Keratinocyte (primary cell): ENCODE data around the gene TXNDC2. TPM values are rescaled to one million over a fixed set of nuclear protein-coding genes. Genes with fewer than 3 reads are reported as not detected.
A peak's percentile ranks its signal among the peaks of the same experiment; 100 is the strongest.
"Not testable (repeated sequence)": the region's sequence is repeated elsewhere in the genome, so short reads cannot be mapped to it uniquely, and the experiment has no call there.

Source experiments
- DNase-seq: peaks from one replicate; pipeline ENCODE4 v3.0.0-alpha.2; 2011; ENCODE audit warnings: low read depth, missing footprints, low spot score
- FAIRE-seq: peaks from 2 replicates; lab custom pipeline; 2011; peaks lifted over from hg19 to GRCh38; lab: Jason Lieb, UNC
- H2AFZ ChIP-seq: 2 replicates; pipeline ENCODE4 v1.6.0; 2012; ENCODE audit warnings: low read length, control low read depth, inconsistent platforms; ENCODE audit not compliant: control insufficient read depth
- H3K27ac ChIP-seq: 2 replicates; pipeline ENCODE4 v1.5.1; 2011; ENCODE audit warnings: low read length; ENCODE audit not compliant: control insufficient read depth, insufficient read depth
- H3K27me3 ChIP-seq: 3 replicates; pipeline ENCODE4 v1.6.0; 2011; ENCODE audit warnings: low read length; ENCODE audit not compliant: control insufficient read depth, insufficient read depth; ENCODE audit errors: extremely low read depth
- H3K36me3 ChIP-seq, 2 experiments: 2 replicates in 1 of 2; 3 replicates in 1 of 2; pipeline ENCODE4 v1.5.1; 2011; ENCODE audit warnings: low read length in 2 of 2, mild to moderate bottlenecking in 1 of 2; ENCODE audit not compliant: control insufficient read depth in 2 of 2, insufficient read depth in 2 of 2; ENCODE audit errors: extremely low read depth in 1 of 2
- H3K4me1 ChIP-seq: 3 replicates; pipeline ENCODE4 v1.5.1; 2011; ENCODE audit warnings: low read length; ENCODE audit not compliant: control insufficient read depth, insufficient read depth; ENCODE audit errors: extremely low read depth
- H3K4me2 ChIP-seq: 3 replicates; pipeline ENCODE4 v1.6.0; 2011; ENCODE audit warnings: low read depth, low read length; ENCODE audit not compliant: control insufficient read depth, insufficient read depth; ENCODE audit errors: extremely low read depth
- H3K4me3 ChIP-seq, 3 experiments: fragments of 200-600 bp in 1 of 3; sonication (generic) in 1 of 3; 2 replicates in 2 of 3; 3 replicates in 1 of 3; pipeline ENCODE4 v1.5.1; 2011 to 2016; ENCODE audit warnings: low read length in 3 of 3, mild to moderate bottlenecking in 3 of 3, control low read depth in 2 of 3, inconsistent platforms in 1 of 3, low read depth in 1 of 3, mixed read lengths in 1 of 3, mixed run types in 1 of 3, moderate library complexity in 1 of 3; ENCODE audit not compliant: control insufficient read depth in 2 of 3, insufficient read depth in 2 of 3; ENCODE audit errors: extremely low read depth in 1 of 3
- H3K79me2 ChIP-seq: 2 replicates; pipeline ENCODE4 v1.6.0; 2012; ENCODE audit warnings: low read length; ENCODE audit not compliant: control insufficient read depth, insufficient read depth
- H3K9ac ChIP-seq: 3 replicates; pipeline ENCODE4 v1.6.0; 2011; ENCODE audit warnings: low read length; ENCODE audit not compliant: control insufficient read depth, insufficient read depth; ENCODE audit errors: extremely low read depth
- H3K9me1 ChIP-seq: 3 replicates; pipeline ENCODE4 v1.6.0; 2011; ENCODE audit warnings: low read length; ENCODE audit not compliant: control insufficient read depth, insufficient read depth; ENCODE audit errors: extremely low read depth
- H3K9me3 ChIP-seq: 2 replicates; pipeline ENCODE4 v1.5.1; 2012; ENCODE audit warnings: low read depth, low read length; ENCODE audit not compliant: control insufficient read depth
- H4K20me1 ChIP-seq: 3 replicates; pipeline ENCODE4 v1.6.0; 2011; ENCODE audit warnings: low read length; ENCODE audit not compliant: control insufficient read depth, insufficient read depth; ENCODE audit errors: extremely low read depth
- CTCF ChIP-seq, 3 experiments: IDR thresholded peaks in 1 of 3; conservative IDR thresholded peaks in 1 of 3; optimal IDR thresholded peaks in 1 of 3; 2 replicates in 2 of 3; 3 replicates in 1 of 3; pipeline versions ENCODE3 to v1.5.1; 2011; ENCODE audit warnings: low read length in 3 of 3, mild to moderate bottlenecking in 3 of 3, moderate library complexity in 2 of 3, control low read depth in 1 of 3, inconsistent platforms in 1 of 3; ENCODE audit not compliant: insufficient read depth in 2 of 3; ENCODE audit errors: extremely low read depth in 1 of 3
- EZH2 ChIP-seq: IDR thresholded peaks from one replicate; pipeline ENCODE4 v1.6.1; 2012; ENCODE audit warnings: inconsistent platforms, mild to moderate bottlenecking, low read length, moderate library complexity
- dilution Hi-C: fragments of 300-500 bp; cut with MboI; formaldehyde crosslinking; loops from one replicate; pipeline ENCODE4 v1.7.0; 2020; ENCODE audit warnings: low sequenced_read_pairs; ENCODE audit not compliant: extremely low pct_ligation_motif_present
- polyA plus RNA-seq, 5 experiments: library from polyadenylated mRNA; depleted of rRNA in 3 of 5; stranded (reverse) in 3 of 5; stranded (forward) in 1 of 5; unstranded in 1 of 5; fragments of >200 nt; gene quantifications; 1 replicate in 1 of 5; 2 replicates in 3 of 5; 3 replicates in 1 of 5; pipeline versions ENCODE4 v1.2.1 to v1.2.3, GENCODE V29; 2011 to 2012; ENCODE audit warnings: missing spikeins in 2 of 5, low read depth in 1 of 5, low replicate concordance in 1 of 5

Gene TXNDC2
- polyA plus RNA-seq, 1 donor (not counting 4 experiments of a cell fraction or from before 2014, with no cell fraction given), result not detected

GRCh38 chr18:9890957-9891356 lies 5.2 kb downstream of the TXNDC2 start:
- no peaks in the 10 kb centered on the region for H3K79me2 ChIP-seq

GRCh38 chr18:9891515-9891914 lies 5.7 kb downstream of the TXNDC2 start:
- H3K9me1 ChIP-seq, H3K36me3 ChIP-seq, DNase-seq, H3K79me2 ChIP-seq, FAIRE-seq, H4K20me1 ChIP-seq, H3K9me3 ChIP-seq, dilution Hi-C loops, H3K4me2 ChIP-seq, H3K9ac ChIP-seq, H2AFZ ChIP-seq, H3K27ac ChIP-seq, H3K27me3 ChIP-seq, H3K4me3 ChIP-seq: not testable (repeated sequence)
- peaks cover 14% of the 10 kb centered on the region for H3K4me1 ChIP-seq

More at GRCh38 chr18:9890957-9891356, 5.2 kb downstream of the TXNDC2 start:
- no peaks in the 10 kb centered on the region for H4K20me1 ChIP-seq
- no peak overlapping the region for H3K27ac ChIP-seq
- H3K36me3 ChIP-seq, result no peaks in the 10 kb centered on the region
- no peak overlapping the region for H3K9ac ChIP-seq
- H3K4me3 ChIP-seq, result no peak overlapping the region
- no peak for TF ChIP-seq CTCF (optimal IDR thresholded peaks at IDR 0.05 in 1 of 3, IDR thresholded peaks at IDR 0.05 in 1 of 3, conservative IDR thresholded peaks at IDR 0.05 in 1 of 3; ENCODE audit: extremely low read depth in 1 of 3, insufficient read depth in 2 of 3, low read length in 3 of 3)
- no peak overlapping the region for H3K4me2 ChIP-seq
- H2AFZ ChIP-seq, result no peak overlapping the region
- no peak for DNase-seq
- peaks cover 13% of the 10 kb centered on the region for H3K4me1 ChIP-seq
- dilution Hi-C loops, result no loop called here
- no peaks in the 10 kb centered on the region for H3K27me3 ChIP-seq
- H3K9me1 ChIP-seq, result no peaks in the 10 kb centered on the region
- no peaks in the 10 kb centered on the region for H3K9me3 ChIP-seq
- no peak for FAIRE-seq

- Histone ChIP-seq H3K9ac (no peak overlapping the region), H3K4me1 (peaks cover 20% of the 10 kb centered on the region), H4K20me1 (no peaks in the 10 kb centered on the region), H3K27me3 (no peaks in the 10 kb centered on the region), H3K36me3 (no peaks in the 10 kb centered on the region), H3K4me2 (no peak overlapping the region), H2AFZ (peak overlapping the region; percentile 41), H3K9me1 (no peaks in the 10 kb centered on the region), H3K27ac (peak overlapping the region; percentile 21), H3K4me3 (no peak overlapping the region), H3K79me2 (no peaks in the 10 kb centered on the region), H3K9me3 (no peaks in the 10 kb centered on the region)
- FAIRE-seq, result peak; percentile 36
- TF ChIP-seq EZH2 (no peak), CTCF (optimal IDR thresholded peaks at IDR 0.05 in 1 of 3, IDR thresholded peaks at IDR 0.05 in 1 of 3, conservative IDR thresholded peaks at IDR 0.05 in 1 of 3; ENCODE audit: extremely low read depth in 1 of 3, insufficient read depth in 2 of 3, low read length in 3 of 3) (no peak)
- DNase-seq, result no peak
- dilution Hi-C loops, result no loop called here
These were observed 8.8 kb downstream of the TXNDC2 start for GRCh38 chr18:9894454-9895068.
